Ascending aorta (tissue), 2 donors: ENCODE measurements around the gene ARID5B. TPM values are rescaled to one million over a fixed set of nuclear protein-coding genes. Genes with fewer than 3 reads are reported as not detected.

Experiments
- DNase-seq, 2 donors: peaks; one replicate each; pipeline ENCODE4 v3.0.0-alpha.2; 2019; ENCODE audit warnings: low spot score in 2 of 2
- H3K27ac ChIP-seq, 2 donors: fragments of 200-600 bp; sonication (generic); one replicate each; pipeline ENCODE4 v1.5.1; 2016 to 2017; ENCODE audit warnings: mild to moderate bottlenecking in 1 of 2
- H3K27me3 ChIP-seq: fragments of 200-600 bp; sonication (generic); one replicate; pipeline ENCODE4 v1.5.1; 2017
- H3K36me3 ChIP-seq, 2 donors: fragments of 200-600 bp; sonication (generic); one replicate each; pipeline ENCODE4 v1.5.1; 2016
- H3K4me1 ChIP-seq, 2 donors: fragments of 200-600 bp; sonication (generic); one replicate each; pipeline ENCODE4 v1.5.1; 2016 to 2017; ENCODE audit warnings: mild to moderate bottlenecking in 1 of 2
- H3K4me3 ChIP-seq, 2 donors: fragments of 200-600 bp; sonication (generic); one replicate each; pipeline ENCODE4 v1.5.1; 2016 to 2017; ENCODE audit warnings: mild to moderate bottlenecking in 1 of 2
- H3K9me3 ChIP-seq, 2 donors: fragments of 200-600 bp; sonication (generic); one replicate each; pipeline ENCODE4 v1.5.1; 2016
- intact Hi-C: fragments of 100-400 bp; cut with DNase I; formaldehyde crosslinking; loops from one replicate; pipeline ENCODE4 v1.15.1; 2023
- total RNA-seq: library from RNA; depleted of rRNA; stranded (reverse); fragments of >200 nt; gene quantifications from one replicate; pipeline ENCODE4 v1.1.0, GENCODE V29; 2016
- TF ChIP-seq, protein P1 (sequence below), 3 experiments: fragments of 200-600 bp in 2 of 3; fragments of 450-650 bp in 1 of 3; sonication (generic) in 2 of 3; IDR thresholded peaks; one replicate each; pipeline ENCODE4 v1.5.1; 2016 to 2019; ENCODE audit warnings: antibody characterized with exemption in 3 of 3, mild to moderate bottlenecking in 1 of 3, moderate library complexity in 1 of 3

ARID5B gene
- total RNA-seq, 1 donor from 2014 or later: 92.5 TPM

DNA sequence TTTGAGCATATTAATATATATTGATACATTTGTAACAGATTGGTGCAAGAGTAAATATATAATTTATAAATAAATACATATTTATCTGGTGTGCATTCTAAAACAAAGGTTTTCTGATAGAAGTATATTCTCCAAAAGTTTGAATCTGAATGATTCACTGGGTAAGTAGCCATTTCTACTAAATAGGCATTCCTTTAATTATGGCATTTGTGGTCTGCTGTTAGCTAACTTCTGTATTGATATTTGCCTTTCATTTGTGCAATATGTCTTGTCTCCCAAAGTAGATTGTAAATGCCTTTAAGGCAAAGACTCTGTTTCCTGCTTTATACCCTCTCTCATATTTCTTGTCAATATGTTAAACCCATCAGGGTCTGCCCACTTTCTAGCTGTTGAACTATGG is 11.1 kb upstream of the ARID5B start:
- intact Hi-C loops: loop anchor here (10.0 kb wide), 1 partner anchor 1076 kb away; no protein-coding TSS in a partner anchor
- H3K4me1 ChIP-seq: no peaks in the 10 kb centered on the region
- no peaks in the 10 kb centered on the region for H3K27me3 ChIP-seq
- no peaks in the 10 kb centered on the region for H3K36me3 ChIP-seq
- TF ChIP-seq, protein P1, sequence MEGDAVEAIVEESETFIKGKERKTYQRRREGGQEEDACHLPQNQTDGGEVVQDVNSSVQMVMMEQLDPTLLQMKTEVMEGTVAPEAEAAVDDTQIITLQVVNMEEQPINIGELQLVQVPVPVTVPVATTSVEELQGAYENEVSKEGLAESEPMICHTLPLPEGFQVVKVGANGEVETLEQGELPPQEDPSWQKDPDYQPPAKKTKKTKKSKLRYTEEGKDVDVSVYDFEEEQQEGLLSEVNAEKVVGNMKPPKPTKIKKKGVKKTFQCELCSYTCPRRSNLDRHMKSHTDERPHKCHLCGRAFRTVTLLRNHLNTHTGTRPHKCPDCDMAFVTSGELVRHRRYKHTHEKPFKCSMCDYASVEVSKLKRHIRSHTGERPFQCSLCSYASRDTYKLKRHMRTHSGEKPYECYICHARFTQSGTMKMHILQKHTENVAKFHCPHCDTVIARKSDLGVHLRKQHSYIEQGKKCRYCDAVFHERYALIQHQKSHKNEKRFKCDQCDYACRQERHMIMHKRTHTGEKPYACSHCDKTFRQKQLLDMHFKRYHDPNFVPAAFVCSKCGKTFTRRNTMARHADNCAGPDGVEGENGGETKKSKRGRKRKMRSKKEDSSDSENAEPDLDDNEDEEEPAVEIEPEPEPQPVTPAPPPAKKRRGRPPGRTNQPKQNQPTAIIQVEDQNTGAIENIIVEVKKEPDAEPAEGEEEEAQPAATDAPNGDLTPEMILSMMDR (IDR thresholded peaks at IDR 0.05): no peak
- no peak overlapping the region for H3K27ac ChIP-seq
- no peaks in the 10 kb centered on the region for H3K9me3 ChIP-seq
- no peak for DNase-seq
- H3K4me3 ChIP-seq: no peak overlapping the region

DNA sequence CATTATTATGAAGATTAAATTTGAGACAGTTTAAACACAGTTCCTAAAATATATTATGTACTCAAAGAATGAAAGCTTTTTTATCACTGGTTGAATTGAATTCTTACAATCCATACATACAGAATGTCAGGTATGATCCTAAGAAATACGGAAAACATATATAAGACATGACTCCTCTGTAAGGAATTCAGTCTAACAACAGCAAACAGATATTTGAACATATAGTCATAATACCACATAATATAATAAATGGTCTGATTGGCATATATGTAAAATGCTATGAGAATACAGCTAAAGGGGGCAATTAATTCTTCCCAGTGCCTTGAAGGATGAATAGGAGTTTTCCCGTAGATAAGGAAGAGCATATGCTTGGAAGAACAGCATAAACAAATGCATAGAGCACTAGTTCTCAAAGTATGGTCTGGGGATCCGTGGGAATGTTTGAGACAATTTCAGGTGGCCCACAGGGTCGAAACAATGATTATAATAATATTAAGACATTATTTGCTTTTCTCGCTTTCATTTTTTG is 10.6 kb upstream of the ARID5B start:
- H3K9me3 ChIP-seq: no peaks in the 10 kb centered on the region
- no peak overlapping the region for H3K27ac ChIP-seq
- no peaks in the 10 kb centered on the region for H3K27me3 ChIP-seq
- H3K36me3 ChIP-seq: no peaks in the 10 kb centered on the region
- no peak for DNase-seq
- TF ChIP-seq, protein P1 (IDR thresholded peaks at IDR 0.05): no peak
- H3K4me3 ChIP-seq: no peak overlapping the region
- intact Hi-C loops: loop anchor here (10.0 kb wide), 1 partner anchor 1076 kb away; no protein-coding TSS in a partner anchor
- H3K4me1 ChIP-seq: no peaks in the 10 kb centered on the region

DNA sequence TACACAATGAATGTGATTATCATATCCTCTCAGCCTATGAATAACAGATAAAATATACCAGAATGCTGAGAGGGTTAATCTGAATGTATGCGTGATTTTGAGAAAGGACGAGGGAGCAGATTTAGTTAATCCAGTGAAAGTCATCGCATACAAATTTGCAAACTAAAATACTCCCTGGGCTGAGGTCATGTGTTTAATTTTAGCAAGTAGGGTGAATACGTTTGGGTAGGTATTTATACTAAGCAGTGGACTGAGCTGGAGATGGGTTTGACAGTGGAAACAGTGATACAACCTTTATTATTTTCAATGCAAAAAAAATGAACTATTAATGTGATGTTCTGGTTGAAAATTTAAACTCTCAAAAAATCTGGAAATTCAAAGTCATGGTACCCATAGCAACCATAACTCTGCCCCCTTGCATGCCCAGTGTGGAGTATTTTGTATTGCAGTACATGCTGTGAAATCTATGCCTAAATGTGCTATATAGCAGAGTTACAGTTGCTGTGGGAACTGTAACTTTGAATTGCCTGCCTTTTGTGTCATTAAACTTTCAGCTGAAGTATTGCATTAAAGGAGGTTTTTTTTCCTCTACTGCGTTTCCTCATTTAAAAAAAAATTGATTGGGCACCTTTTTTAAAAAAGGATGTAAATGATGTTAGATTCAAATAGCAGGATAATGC is 9.5 kb upstream of the ARID5B start:
- no peaks in the 10 kb centered on the region for H3K36me3 ChIP-seq
- TF ChIP-seq, protein P1 (IDR thresholded peaks at IDR 0.05): no peak
- no peak overlapping the region for H3K27ac ChIP-seq
- no peak overlapping the region for H3K4me3 ChIP-seq
- H3K4me1 ChIP-seq: no peaks in the 10 kb centered on the region
- intact Hi-C loops: loop anchor here (10.0 kb wide), 1 partner anchor 1077 kb away; no protein-coding TSS in a partner anchor
- DNase-seq: no peak
- H3K9me3 ChIP-seq: no peaks in the 10 kb centered on the region
- H3K27me3 ChIP-seq: no peaks in the 10 kb centered on the region

DNA sequence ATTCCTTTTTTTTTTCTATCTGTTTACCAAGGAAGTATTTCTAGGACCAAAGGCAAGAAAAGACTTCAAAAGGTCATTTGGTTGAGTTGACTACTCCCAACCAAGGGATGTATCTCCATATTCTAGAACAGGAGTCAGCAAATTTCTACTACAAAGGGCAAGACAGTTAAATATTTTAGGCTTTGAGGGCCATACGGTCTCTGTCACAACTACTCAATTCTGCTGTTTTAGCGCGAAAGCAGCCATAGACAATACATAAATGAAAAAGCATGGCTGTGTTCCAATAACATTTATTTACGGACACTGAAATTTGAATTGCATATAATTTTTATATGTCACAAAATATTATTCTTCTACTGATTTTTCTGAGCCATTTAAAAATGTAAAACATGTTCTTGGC is 8.5 kb upstream of the ARID5B start:
- peaks cover 0 to 9% of the 10 kb centered on the region in 2 donors for H3K4me1 ChIP-seq
- DNase-seq: no peak
- H3K4me3 ChIP-seq: no peak overlapping the region
- H3K27me3 ChIP-seq: no peaks in the 10 kb centered on the region
- TF ChIP-seq, protein P1 (IDR thresholded peaks at IDR 0.05): no peak
- no peak overlapping the region for H3K27ac ChIP-seq
- intact Hi-C loops: loop anchor here (10.0 kb wide), 1 partner anchor 1078 kb away; no protein-coding TSS in a partner anchor
- no peaks in the 10 kb centered on the region for H3K36me3 ChIP-seq
- H3K9me3 ChIP-seq: no peaks in the 10 kb centered on the region

DNA sequence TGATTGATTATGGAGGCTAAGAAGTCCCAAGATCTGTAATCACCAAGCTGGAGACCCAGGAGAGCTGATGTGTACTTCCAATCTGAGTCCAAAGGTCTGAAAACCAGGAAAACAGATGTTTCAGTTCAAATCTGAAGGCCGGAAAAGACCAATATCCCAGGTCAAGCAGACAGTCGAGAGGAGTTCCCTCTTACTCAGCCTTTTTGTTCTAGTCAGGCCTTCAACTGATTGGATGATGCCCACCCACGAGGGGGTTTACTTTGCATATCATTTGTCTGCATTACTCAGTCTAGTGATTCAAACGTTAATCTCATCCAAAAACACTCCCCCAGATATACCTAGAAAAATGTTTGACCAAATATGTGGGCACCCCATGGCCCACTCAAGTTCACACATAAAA is 7.4 kb upstream of the ARID5B start:
- no peaks in the 10 kb centered on the region for H3K36me3 ChIP-seq
- H3K27ac ChIP-seq: no peak overlapping the region
- intact Hi-C loops: loop anchor here (10.0 kb wide), 1 partner anchor 1079 kb away; no protein-coding TSS in a partner anchor
- H3K27me3 ChIP-seq: no peaks in the 10 kb centered on the region
- no peak overlapping the region for H3K4me3 ChIP-seq
- DNase-seq: no peak
- TF ChIP-seq, protein P1 (IDR thresholded peaks at IDR 0.05): no peak
- no peaks in the 10 kb centered on the region for H3K9me3 ChIP-seq
- peaks cover 0 to 16% of the 10 kb centered on the region in 2 donors for H3K4me1 ChIP-seq
